Measurements from ENCODE around the gene PCDHB1.

GRCh38 chr5:141105350-141105749 is 54.2 kb downstream of the PCDHB1 start:
- no peak for TF ChIP-seq EZH2 (IDR thresholded peaks at IDR 0.05; ENCODE audit: low read depth)
- TF ChIP-seq CTCF (conservative IDR thresholded peaks at IDR 0.05) = no peak
